GM13976 (cell line): ENCODE data around the gene SMAD7.

Source experiments
- DNase-seq: peaks from one replicate; pipeline ENCODE4 v3.0.0; 2012; ENCODE audit warnings: low spot score
- in situ Hi-C: fragments of 300-500 bp; cut with MboI; formaldehyde crosslinking; loops from one replicate; pipeline ENCODE4 v1.12.0; 2022; ENCODE audit warnings: low sequenced_read_pairs, mixed read lengths, inconsistent platforms; ENCODE audit not compliant: unreplicated experiment
- TF ChIP-seq, protein P1 (sequence below): IDR thresholded peaks from 2 replicates; pipeline ENCODE4 v1.5.1; 2012; ENCODE audit warnings: borderline replicate concordance, mild to moderate bottlenecking; ENCODE audit not compliant: insufficient read depth; ENCODE audit errors: extremely low read depth, missing control alignments, control extremely low read depth

The SMAD7 gene

DNA sequence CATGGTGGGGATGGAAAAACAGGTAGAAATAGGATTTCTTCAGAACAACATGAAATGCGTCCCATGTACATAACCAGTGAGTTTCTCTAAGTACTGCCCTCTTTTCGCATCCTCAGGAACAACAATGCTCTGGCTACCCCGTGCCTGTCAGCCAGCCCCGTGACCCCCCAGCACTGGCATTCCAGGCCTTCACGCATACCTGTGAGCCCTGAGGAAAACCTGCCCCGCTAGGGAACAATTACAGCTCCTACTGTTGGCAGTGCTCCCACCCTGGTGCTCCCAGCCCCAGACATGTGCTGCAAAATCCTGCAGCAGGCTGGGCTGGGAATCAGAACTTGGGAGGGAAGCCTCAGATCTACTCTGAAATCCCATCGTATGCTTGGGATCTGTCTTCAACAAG lies 9.1 kb downstream of the SMAD7 start:
- in situ Hi-C loops: no loop called here
- TF ChIP-seq, protein P1, sequence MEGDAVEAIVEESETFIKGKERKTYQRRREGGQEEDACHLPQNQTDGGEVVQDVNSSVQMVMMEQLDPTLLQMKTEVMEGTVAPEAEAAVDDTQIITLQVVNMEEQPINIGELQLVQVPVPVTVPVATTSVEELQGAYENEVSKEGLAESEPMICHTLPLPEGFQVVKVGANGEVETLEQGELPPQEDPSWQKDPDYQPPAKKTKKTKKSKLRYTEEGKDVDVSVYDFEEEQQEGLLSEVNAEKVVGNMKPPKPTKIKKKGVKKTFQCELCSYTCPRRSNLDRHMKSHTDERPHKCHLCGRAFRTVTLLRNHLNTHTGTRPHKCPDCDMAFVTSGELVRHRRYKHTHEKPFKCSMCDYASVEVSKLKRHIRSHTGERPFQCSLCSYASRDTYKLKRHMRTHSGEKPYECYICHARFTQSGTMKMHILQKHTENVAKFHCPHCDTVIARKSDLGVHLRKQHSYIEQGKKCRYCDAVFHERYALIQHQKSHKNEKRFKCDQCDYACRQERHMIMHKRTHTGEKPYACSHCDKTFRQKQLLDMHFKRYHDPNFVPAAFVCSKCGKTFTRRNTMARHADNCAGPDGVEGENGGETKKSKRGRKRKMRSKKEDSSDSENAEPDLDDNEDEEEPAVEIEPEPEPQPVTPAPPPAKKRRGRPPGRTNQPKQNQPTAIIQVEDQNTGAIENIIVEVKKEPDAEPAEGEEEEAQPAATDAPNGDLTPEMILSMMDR: no peak
- no peak for DNase-seq

DNA sequence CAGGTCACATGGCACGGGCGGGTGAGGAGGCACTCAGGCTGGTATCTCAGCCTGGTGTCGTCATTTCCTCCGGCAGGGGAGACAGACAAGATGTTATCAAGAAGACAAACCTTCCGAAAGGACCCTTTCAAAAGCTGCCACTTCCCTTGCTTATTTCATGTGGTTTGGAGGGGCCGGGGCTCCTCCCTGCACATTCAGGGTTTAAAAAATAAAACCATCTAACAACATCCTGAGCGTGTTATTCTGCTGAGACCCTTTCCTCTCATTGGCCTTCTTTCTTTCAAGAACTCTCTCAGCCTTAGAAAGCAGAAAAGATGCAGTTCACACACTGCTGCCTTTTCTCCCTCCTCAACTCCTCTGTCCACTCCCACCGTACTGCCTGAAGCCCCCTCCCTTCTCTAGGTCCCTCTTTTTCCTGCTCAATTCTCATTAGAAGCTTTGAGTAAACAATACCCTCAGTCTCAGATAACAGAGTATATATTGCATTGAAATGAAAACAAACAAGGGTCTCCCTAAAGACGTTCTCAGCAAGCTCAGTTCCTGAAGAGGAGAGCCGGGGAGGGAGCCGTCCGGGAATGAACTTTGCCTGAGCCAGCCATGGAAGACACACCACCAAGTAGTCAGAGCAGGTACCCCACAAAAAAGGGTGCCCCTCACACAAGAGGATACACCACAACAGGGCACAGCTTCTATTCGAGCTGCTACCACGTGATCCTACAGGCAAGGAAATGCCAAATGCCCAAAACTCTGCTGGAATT lies 9.7 kb downstream of the SMAD7 start:
- in situ Hi-C loops: no loop called here
- TF ChIP-seq, protein P1: no peak
- DNase-seq: peak; percentile 69

DNA sequence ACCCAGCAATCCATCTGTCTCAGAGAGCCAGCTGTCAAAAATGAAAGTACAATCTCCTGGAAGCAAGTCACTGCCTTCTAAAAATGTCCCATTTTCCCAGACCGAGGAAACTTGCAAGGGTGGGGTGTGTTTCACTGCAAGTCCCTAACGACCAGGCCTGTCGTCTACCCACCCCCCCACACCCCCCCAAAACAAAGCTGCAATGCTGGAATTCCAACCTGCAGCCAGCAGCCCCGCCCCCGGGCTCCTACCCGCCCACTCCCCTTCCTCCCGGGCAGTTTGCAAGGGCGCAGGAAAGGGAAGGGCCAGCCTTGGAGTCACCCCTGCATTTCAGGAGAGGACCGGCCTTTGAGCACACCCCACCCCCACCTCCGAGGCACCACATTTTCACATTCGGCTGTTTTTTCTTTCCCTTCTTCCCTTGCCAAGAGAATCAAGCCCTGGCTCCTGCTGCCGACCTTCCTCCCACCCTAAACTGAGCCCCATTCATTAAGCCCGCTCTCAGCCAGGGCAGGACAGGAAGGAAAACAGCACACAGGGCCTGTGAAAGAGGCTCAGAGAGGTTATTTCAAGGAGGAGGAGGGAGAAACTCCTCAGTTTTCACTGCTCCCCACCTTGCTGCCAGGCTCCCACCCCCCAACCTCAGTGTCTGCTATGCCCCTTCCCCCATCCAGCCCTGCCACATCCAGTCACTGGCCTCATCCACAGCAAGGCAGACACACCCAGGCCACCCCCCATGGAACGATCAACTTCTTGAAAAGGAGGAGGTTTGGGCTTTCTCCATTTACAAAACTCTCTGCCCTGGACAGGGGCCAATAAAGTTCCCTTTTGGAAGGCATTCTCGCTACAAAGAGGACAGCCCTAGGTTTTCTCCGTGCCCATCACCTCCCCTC lies 11.3 kb downstream of the SMAD7 start:
- in situ Hi-C loops: no loop called here
- DNase-seq: no peak
- TF ChIP-seq, protein P1: no peak

DNA sequence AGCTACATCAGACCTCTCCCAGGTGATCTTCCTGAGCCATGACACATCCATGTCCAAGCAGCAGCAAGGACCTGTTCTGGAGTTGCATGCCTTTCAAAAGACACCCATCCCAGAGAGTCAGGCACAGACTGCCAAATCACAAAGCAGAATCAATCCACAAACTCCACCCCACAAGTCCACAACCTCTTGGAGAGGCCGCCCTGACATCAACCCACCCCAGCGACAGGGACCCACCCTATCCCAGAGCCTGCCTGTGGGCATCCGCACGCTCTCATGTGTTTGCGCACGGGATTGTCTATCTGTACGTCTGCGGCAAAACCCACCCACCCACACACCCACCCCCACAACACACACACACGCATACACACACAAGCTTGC lies 11.9 kb downstream of the SMAD7 start:
- in situ Hi-C loops: no loop called here
- TF ChIP-seq, protein P1: no peak
- no peak for DNase-seq

DNA sequence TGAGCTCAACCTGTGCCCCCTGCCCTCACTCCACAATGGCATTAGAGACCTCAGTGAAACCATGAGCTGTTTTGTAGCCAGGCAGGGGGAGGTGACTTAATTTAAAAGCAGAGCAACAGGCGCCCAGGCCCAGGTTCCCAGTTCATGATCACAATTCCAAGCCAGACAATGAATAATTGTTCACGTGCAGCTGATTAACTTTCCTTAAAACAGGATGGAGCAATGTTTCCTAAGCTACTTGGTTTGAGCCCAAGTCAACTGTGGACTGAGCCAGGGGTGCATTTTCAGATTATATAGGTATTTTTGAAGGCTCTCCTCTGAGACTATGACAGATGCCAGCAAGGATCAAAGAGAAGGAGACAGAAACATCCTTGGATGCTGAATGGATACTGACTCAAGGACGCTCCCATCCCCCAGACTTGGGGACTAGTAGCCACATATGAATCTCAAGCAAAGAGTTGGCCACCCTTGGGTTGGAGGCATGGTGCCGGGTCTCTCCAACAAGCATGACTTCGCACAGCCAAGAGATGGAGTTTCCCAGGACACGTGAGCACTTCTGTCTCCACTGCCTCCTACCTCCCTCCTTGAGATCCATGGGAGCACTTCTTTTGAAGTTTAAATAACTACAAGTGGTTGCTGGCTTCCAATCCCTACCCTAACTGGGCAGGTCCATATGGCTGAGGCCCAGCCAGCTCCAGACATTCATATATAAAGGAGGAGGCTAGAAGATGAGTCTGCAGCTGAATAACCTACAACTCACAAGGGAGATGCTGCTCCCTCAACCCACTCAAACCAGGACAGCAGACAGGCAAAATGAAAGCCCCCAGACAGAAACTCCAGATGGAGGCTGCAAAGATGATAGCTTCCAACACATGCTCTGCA lies 12.7 kb downstream of the SMAD7 start:
- no peak for DNase-seq
- TF ChIP-seq, protein P1: no peak
- in situ Hi-C loops: no loop called here

DNA sequence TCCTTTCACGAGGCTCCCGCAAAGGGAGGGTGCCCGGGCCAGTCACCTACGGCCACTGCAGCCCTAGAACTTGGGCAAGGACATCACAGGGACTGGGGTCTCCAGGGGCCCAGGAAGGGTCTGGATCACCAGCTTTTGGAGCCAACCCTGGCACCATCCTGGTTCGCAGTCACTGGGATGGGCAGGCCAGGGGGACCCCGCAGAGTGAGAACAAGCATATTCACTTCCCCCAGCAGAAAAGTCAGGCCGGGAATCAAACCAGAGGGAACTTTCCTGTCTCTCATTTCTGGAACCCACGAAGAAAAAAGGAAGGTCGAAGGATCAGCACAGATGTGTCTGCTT lies 15.4 kb downstream of the SMAD7 start:
- TF ChIP-seq, protein P1: no peak
- DNase-seq: no peak
- in situ Hi-C loops: no loop called here
